ENCODE results near the gene AFDN.

Gene AFDN

DNA sequence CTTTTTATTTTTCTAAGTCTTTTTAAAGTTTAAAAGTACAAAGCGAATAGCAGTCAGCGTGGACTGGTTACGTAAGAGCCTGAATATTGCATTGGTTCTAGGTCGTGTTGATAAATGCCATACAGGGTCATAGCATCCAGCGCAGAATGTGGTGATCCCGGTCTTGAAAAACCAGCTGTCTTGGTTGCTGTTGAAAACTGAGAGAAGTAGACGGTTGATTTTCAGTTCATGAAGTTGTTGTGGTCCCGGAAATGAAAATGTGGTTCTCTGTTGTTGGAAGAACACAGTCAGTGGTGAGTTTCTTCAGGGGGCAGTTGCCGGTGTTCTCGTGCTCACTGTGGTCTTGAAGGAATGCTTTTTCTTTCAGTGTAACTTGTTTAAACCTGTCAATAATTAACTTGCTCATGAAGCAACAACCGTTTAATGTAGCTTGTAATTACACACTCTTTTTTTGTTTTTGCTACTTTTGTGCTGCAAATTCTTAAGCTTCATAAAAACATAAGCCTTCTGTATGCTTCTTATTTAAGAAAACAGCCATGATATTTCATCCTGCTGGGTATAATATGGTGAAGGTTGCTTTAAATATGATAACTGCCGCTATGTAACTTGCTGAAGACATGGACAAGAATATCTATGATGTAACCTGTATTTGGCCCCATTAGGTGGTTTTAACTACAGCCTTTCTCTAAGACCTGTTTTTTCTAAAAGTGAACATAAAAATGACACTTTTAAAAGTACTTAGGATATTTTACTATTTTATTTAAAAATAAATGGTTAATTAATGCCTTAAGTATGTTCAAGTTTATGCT, 106.0 kb downstream of the AFDN start:
- peak; percentile 77 for DNase-seq
- in situ Hi-C loops (cut with HindIII; ENCODE audit: low pct_ligation_motif_present, low pct_unique_long_range_greater_than_20kb, low sequenced_read_pairs) = no loop called here

GRCh38 chr6:167933290-167933689, 106.6 kb downstream of the AFDN start:
- no peak for DNase-seq
- in situ Hi-C loops (cut with HindIII; ENCODE audit: low pct_ligation_motif_present, low pct_unique_long_range_greater_than_20kb, low sequenced_read_pairs) = no loop called here

DNA sequence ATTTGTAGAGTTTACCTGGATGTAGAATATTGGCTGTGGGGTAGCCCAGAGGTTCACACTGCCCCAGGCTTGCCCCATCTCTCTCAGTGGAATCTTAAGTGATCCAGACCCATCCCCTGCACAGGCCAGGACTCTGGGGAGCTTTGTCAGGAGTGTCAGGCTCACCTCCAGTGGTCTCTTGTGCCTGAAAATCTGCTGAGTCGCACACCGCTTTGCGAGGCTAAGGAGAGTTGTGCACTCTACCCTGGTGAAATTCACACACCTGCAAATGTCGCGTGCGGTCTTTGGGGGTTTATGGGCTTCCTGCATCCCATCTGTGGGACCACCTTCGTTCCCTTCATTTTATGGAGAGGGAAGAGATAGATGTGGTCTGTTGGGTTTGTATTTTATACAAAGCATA, 107.1 kb downstream of the AFDN start:
- DNase-seq = no peak
- in situ Hi-C loops (cut with HindIII; ENCODE audit: low pct_ligation_motif_present, low pct_unique_long_range_greater_than_20kb, low sequenced_read_pairs) = no loop called here

DNA sequence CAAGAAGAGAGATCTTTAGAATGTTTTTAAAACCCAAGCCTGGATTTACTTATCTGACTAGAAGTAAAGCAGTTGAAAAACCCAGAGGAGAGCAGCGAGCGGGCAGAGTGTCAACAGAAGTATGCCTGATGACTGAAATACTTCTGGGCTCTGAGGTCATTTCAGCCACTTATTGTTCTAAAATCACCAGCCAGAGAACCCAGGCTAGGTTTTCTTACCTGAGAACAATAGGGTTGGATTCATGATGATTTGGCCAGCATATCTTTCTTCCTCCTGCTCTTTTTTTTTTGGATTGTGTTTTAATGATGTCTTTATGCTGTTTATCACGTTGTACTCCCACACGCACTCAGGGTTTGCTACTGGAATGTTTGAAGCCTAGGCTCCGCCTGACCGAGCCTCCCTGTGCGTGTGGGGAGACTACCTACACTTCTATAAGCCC, 107.7 kb downstream of the AFDN start:
- no peak for DNase-seq
- in situ Hi-C loops (cut with HindIII; ENCODE audit: low pct_ligation_motif_present, low pct_unique_long_range_greater_than_20kb, low sequenced_read_pairs) = no loop called here

DNA sequence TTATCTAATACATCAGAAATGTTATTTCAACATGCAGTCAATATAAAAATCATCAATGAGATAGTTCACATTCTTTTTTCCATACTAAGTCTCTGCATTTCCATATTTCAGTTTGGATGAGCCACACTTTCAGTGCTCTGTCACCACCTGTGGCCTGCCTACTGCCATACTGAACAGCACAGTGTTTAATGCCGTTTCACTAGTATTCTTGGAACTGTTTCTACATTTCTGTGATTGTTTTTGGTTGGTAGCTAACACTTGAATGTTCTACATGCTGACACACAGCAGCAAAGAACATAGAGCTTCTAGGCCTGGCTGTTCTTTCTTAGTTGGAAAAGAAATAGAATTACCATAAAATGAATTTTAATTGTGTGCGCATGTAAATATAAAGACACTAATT, 109.3 kb downstream of the AFDN start:
- in situ Hi-C loops (cut with HindIII; ENCODE audit: low pct_ligation_motif_present, low pct_unique_long_range_greater_than_20kb, low sequenced_read_pairs) = no loop called here
- DNase-seq = no peak

DNA sequence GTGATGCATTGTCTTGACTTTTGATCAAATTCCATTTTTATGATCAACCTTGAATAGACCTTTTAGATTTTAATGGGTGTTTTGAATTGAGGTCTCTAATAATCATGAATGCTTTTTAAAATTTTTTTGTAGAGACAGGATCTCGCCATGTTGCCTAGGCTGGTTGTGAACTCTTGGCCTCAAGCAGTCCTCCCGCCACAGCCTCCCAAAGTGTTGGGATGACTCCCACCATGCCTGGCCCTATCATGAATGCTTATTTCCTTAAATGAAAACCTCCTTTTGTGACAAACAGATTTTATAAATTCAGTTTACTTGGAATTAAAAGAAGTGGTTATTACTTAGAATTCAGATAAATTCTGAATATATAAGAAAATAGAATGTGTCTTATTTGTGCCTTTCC, 110.6 kb downstream of the AFDN start:
- in situ Hi-C loops (cut with HindIII; ENCODE audit: low pct_ligation_motif_present, low pct_unique_long_range_greater_than_20kb, low sequenced_read_pairs) = no loop called here

DNA sequence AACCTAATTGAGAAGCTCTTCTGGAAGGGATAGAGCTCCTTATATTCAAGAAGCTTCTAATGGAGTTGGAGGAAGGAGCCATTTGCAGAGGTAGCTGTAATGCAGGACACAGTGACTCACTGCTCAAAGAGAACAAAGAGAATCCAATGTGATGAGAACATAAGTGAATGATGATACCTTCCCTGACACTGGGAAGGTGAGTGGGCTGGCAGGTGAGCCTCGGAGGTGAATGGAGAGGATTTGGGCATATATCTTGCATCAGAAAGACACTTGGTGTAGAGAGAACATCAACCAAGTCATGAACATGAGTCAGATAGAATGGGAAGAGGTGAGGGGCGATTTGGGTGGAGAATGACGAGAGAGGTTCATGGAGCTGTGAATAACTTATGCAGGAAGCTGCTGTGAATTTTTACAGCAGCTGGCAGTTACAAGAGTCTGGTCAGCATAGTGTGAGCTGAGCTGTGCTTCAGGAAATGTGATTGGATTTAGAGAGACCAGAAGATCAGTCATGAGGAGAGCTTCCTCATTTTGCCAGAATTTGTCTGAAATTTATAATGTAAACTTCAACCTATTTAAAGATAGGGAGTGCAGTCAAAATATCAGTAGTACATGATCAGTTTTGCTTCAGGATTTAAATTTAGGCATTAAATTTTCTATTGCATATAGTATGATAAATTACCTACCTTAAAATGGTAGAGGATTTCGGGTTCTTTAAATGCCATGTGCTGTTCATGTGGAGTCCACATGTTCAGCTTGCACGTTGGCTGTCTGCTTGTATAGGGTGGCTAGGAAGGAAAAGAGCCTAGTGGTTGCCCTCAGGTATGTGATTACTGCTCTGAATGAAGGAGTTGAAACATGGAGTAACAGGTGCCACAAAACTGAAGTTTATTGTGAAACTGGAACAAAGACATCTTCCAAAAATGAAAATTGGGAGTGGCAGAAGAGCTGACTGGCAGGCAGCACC, 111.5 kb downstream of the AFDN start:
- no peak for DNase-seq
- in situ Hi-C loops (cut with HindIII; ENCODE audit: low pct_ligation_motif_present, low pct_unique_long_range_greater_than_20kb, low sequenced_read_pairs) = no loop called here

More for the DNA sequence above, 110.6 kb downstream of the AFDN start:
- no peak for DNase-seq

DNA sequence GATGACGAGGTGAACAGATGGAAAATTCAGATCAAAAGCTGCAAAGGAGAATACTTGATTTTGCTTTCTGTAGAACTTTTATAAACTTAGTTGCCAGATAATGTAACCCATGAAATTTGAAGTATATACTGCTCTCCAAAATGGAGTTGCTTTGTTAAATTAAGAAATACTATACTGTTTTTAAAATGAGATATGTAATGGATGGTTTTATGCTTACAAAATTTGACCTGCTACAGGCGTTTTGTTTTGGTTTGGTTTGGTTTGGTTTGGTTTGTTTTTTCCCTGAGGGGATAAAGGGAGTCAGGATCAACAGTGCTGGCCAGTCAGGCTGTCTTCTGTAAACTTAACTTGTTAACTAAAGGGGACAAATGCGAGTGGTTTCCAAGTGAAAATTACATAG, 115.1 kb downstream of the AFDN start:
- no peak for DNase-seq
- in situ Hi-C loops (cut with HindIII; ENCODE audit: low pct_ligation_motif_present, low pct_unique_long_range_greater_than_20kb, low sequenced_read_pairs) = no loop called here

- in situ Hi-C loops (cut with HindIII; ENCODE audit: low pct_ligation_motif_present, low pct_unique_long_range_greater_than_20kb, low sequenced_read_pairs) = no loop called here
These were observed 117.4 kb downstream of the AFDN start for GRCh38 chr6:167944130-167944529.

DNA sequence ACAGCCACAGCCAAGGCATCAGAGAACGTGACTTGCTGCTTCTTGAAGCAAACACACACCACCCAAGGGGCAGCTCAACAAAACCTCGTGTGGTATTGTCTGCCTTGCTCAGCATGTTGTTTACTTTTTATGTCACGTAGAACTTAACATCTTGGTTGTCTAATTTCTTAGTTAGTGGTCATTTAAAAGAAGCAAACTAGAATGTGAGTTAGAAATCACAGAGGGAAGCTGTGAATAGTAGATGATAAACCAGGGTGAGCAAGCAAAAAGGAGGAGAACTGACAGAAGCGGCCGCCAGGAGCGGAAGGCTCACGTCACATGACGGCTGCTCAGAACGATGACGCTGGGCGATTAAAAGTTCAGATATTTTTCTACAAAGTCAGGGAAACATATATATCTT, 119.3 kb downstream of the AFDN start:
- in situ Hi-C loops (cut with HindIII; ENCODE audit: low pct_ligation_motif_present, low pct_unique_long_range_greater_than_20kb, low sequenced_read_pairs) = no loop called here
- peak; percentile 65 for DNase-seq

More at GRCh38 chr6:167944130-167944529, 117.4 kb downstream of the AFDN start:
- no peak for DNase-seq

GRCh38 chr6:167946604-167947003, 119.9 kb downstream of the AFDN start:
- no peak for DNase-seq
- in situ Hi-C loops (cut with HindIII; ENCODE audit: low pct_ligation_motif_present, low pct_unique_long_range_greater_than_20kb, low sequenced_read_pairs) = no loop called here

DNA sequence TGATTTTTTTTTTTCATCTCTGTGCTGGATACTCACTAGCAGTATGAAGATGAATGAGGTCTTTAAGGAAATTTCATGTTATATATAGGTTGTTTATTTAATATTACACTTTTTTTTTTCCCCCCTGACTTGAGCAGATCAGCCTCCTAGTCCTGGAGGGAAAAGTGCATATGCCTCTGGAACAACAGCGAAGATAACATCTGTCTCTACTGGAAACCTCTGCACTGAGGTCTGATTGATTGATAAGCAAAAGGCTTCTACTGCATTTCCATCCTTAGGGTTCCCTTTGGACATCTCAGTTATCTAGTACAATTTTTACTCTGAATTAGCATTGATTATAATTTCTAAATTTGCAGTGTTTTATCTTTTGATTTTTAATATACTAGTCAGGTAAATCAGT, 121.0 kb downstream of the AFDN start:
- no peak for DNase-seq
- in situ Hi-C loops (cut with HindIII; ENCODE audit: low pct_ligation_motif_present, low pct_unique_long_range_greater_than_20kb, low sequenced_read_pairs) = no loop called here

- in situ Hi-C loops (cut with HindIII; ENCODE audit: low pct_ligation_motif_present, low pct_unique_long_range_greater_than_20kb, low sequenced_read_pairs) = no loop called here
- no peak for DNase-seq
These were observed 122.0 kb downstream of the AFDN start for GRCh38 chr6:167948716-167949115.

GRCh38 chr6:167949121-167949684, 122.5 kb downstream of the AFDN start:
- no peak for DNase-seq
- in situ Hi-C loops (cut with HindIII; ENCODE audit: low pct_ligation_motif_present, low pct_unique_long_range_greater_than_20kb, low sequenced_read_pairs) = no loop called here

DNA sequence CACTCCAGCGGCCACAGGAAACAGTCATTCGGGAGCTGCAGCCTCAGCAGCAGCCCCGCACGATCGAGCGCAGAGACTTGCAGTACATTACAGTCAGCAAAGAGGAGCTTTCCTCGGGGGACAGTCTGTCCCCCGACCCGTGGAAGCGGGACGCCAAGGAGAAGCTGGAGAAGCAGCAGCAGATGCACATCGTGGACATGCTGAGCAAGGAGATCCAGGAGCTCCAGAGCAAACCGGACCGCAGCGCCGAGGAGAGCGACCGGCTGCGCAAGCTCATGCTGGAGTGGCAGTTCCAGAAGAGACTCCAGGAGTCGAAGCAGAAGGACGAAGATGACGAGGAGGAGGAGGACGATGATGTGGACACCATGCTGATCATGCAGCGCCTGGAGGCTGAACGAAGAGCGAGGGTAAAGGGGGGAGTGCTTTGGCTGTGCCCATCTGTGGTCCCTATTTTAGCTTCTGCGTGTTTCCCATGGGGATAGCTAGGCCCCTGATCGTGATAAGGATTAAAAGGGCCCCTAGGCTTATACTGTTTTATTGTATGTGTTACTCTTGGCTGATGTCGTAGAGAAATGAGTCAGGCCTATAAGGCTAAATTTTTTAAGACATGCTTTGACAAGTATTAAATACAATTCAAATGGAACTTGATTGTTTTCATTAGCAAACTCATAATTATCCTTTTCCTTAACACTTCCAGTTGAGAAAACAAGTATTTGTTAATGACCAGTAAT, 125.2 kb downstream of the AFDN start:
- in situ Hi-C loops (cut with HindIII; ENCODE audit: low pct_ligation_motif_present, low pct_unique_long_range_greater_than_20kb, low sequenced_read_pairs) = no loop called here
- DNase-seq = no peak

DNA sequence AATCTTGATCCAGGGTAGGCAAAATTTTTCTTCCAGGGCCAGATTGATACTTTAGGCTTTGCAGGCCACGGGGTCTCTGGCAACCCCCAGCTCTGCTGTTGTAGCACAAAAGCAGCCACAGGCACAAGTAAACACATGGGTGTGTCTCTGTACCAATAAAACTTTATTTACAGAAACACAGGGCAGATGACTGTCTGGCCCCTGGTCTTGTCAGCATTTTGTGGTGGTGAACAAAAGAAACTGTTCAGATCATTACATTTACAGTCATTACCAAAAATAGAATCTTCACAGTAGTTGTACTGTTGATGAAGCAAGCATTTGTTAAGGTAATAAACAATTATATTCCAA, 125.8 kb downstream of the AFDN start:
- in situ Hi-C loops (cut with HindIII; ENCODE audit: low pct_ligation_motif_present, low pct_unique_long_range_greater_than_20kb, low sequenced_read_pairs) = no loop called here
- no peak for DNase-seq

GRCh38 chr6:167953551-167953950, 126.8 kb downstream of the AFDN start:
- DNase-seq = no peak
- in situ Hi-C loops (cut with HindIII; ENCODE audit: low pct_ligation_motif_present, low pct_unique_long_range_greater_than_20kb, low sequenced_read_pairs) = no loop called here

DNA sequence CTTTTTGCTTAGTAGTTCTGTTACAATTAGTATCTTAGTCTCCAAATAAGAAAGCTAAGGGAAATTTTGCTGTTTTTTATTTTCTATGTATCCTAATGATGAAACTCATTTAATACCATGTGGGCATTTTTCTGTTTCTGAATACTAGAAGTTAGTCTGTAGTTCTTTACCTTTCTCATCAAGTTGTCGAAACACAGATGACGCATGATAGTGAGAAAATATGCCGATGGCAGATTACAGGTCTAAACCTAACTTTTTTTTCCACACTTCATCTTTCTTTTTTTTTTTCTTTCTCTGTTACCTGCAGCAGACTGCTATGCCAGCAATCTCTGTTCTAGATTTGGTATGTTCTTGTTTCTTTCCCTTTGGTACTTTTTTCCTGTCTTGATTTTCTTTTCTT, 127.4 kb downstream of the AFDN start:
- in situ Hi-C loops (cut with HindIII; ENCODE audit: low pct_ligation_motif_present, low pct_unique_long_range_greater_than_20kb, low sequenced_read_pairs) = no loop called here
- DNase-seq = no peak

DNA sequence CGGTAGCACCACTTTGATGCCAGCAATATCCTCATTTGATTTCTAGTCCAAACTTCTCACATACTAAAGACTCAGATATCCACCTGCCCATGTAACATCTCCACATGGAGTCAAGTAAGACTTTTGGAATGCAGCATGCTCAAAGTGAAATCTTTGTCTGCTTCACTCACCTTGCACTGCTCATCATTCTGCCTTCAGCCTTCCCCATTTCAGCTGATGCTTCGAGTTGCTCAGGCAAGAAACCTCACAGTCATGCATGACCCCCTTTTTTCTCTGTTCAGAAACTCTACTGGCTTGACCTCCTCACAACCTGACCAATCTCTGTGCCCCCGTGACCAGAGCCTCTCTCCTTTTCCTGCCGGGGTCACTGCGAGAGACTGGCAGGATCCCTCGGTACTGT, 129.8 kb downstream of the AFDN start:
- DNase-seq = no peak
- in situ Hi-C loops (cut with HindIII; ENCODE audit: low pct_ligation_motif_present, low pct_unique_long_range_greater_than_20kb, low sequenced_read_pairs) = no loop called here

Measured in ACHN (cell line).